K562 (cell line): ENCODE measurements around the gene HS6ST1.

Source experiments
- KLF1 ChIP-seq: fragments of 450-650 bp; IDR thresholded peaks from 2 replicates; pipeline ENCODE4 v1.6.1; 2016; ENCODE audit warnings: missing genetic modification characterization, missing compliant biosample characterization
- RBM22 ChIP-seq: fragments of 200-400 bp; formaldehyde crosslinking; IDR thresholded peaks from 2 replicates; pipeline ENCODE4 v1.6.1; 2018; ENCODE audit warnings: low read length, low read depth; ENCODE audit not compliant: poor library complexity, severe bottlenecking
- ZNF282 ChIP-seq: sonication (generic); formaldehyde crosslinking; IDR thresholded peaks from 2 replicates; pipeline ENCODE4 v1.8.1; 2023; ENCODE audit warnings: missing genetic modification reagents
- ZNF551 ChIP-seq: fragments of 250-450 bp; sonication (Bioruptor Pico); IDR thresholded peaks from 2 replicates; pipeline ENCODE4 v1.5.0; 2021; ENCODE audit warnings: mild to moderate bottlenecking, moderate library complexity
- TF ChIP-seq, protein P1 (sequence below), 2 experiments: fragments of 450-650 bp in 1 of 2; sonication (generic) in 1 of 2; formaldehyde crosslinking; conservative IDR thresholded peaks; 2 replicates each; pipeline versions ENCODE4 v1.4.0 to v1.8.1; 2020 to 2022; ENCODE audit warnings: mild to moderate bottlenecking in 1 of 2, missing genetic modification reagents in 1 of 2
- TF ChIP-seq, protein P2 (sequence below), 3 experiments: IDR thresholded peaks in 2 of 3; conservative IDR thresholded peaks in 1 of 3; 2 replicates each; pipeline ENCODE4 v1.5.1; 2011 to 2012; ENCODE audit warnings: low read length in 3 of 3, mild to moderate bottlenecking in 3 of 3, control low read depth in 2 of 3, improper control_type of control experiment in 1 of 3, inconsistent platforms in 1 of 3, low read depth in 1 of 3, mixed read lengths in 1 of 3, moderate library complexity in 1 of 3; ENCODE audit not compliant: insufficient read depth in 2 of 3
- TF ChIP-seq, protein P3 (sequence below): fragments of 450-650 bp; IDR thresholded peaks from 2 replicates; pipeline ENCODE4 v1.6.1; 2017; ENCODE audit warnings: mild to moderate bottlenecking, moderate library complexity

DNA sequence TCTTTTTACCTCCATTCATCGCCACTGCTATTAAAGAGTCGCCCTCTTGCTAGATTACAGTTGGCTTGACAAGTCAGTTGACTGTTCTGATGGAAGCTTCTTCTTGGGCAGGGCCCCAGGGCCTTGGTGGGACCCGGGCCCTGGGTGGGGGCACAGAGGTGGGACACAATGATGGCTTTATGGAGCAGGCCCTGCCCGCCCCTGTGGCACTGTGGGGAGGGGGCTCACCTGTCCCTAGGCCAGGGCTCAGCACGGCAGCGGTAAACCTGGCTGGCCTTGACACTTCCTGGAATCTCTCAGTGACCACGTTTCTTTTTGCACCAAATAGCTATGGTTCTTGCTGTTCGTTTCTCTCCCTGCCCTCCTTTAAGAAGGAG lies 4.9 kb upstream of the HS6ST1 start:
- TF ChIP-seq ZNF282 (no peak), ZNF551 (no peak), KLF1 (tag) (no peak), RBM22 (no peak)
- TF ChIP-seq, protein P1, sequence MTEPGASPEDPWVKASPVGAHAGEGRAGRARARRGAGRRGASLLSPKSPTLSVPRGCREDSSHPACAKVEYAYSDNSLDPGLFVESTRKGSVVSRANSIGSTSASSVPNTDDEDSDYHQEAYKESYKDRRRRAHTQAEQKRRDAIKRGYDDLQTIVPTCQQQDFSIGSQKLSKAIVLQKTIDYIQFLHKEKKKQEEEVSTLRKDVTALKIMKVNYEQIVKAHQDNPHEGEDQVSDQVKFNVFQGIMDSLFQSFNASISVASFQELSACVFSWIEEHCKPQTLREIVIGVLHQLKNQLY (CRISPR knock-in tag; conservative IDR thresholded peaks at IDR 0.05) = no peak
- TF ChIP-seq, protein P2, sequence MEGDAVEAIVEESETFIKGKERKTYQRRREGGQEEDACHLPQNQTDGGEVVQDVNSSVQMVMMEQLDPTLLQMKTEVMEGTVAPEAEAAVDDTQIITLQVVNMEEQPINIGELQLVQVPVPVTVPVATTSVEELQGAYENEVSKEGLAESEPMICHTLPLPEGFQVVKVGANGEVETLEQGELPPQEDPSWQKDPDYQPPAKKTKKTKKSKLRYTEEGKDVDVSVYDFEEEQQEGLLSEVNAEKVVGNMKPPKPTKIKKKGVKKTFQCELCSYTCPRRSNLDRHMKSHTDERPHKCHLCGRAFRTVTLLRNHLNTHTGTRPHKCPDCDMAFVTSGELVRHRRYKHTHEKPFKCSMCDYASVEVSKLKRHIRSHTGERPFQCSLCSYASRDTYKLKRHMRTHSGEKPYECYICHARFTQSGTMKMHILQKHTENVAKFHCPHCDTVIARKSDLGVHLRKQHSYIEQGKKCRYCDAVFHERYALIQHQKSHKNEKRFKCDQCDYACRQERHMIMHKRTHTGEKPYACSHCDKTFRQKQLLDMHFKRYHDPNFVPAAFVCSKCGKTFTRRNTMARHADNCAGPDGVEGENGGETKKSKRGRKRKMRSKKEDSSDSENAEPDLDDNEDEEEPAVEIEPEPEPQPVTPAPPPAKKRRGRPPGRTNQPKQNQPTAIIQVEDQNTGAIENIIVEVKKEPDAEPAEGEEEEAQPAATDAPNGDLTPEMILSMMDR (IDR thresholded peaks at IDR 0.05 in 2 of 3, conservative IDR thresholded peaks at IDR 0.05 in 1 of 3; ENCODE audit: insufficient read depth in 2 of 3, low read depth in 1 of 3, low read length in 3 of 3) = no peak
- TF ChIP-seq, protein P3, sequence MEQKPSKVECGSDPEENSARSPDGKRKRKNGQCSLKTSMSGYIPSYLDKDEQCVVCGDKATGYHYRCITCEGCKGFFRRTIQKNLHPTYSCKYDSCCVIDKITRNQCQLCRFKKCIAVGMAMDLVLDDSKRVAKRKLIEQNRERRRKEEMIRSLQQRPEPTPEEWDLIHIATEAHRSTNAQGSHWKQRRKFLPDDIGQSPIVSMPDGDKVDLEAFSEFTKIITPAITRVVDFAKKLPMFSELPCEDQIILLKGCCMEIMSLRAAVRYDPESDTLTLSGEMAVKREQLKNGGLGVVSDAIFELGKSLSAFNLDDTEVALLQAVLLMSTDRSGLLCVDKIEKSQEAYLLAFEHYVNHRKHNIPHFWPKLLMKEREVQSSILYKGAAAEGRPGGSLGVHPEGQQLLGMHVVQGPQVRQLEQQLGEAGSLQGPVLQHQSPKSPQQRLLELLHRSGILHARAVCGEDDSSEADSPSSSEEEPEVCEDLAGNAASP = no peak
